HepG2 (cell line): Measurements from ENCODE around the gene ZFP1. TPM values are rescaled to one million over a fixed set of nuclear protein-coding genes. Genes with fewer than 3 reads are reported as not detected.

Source experiments
- ETV5 ChIP-seq: IDR thresholded peaks from 2 replicates; pipeline ENCODE4 v1.6.1; 2018; ENCODE audit warnings: missing biosample characterization, missing genetic modification reagents, inconsistent platforms, borderline replicate concordance
- HNF4G ChIP-seq, 2 experiments: sonication (generic) in 1 of 2; formaldehyde crosslinking in 1 of 2; IDR thresholded peaks; 2 replicates each; pipeline versions ENCODE4 v1.4.0 to v1.6.1; 2011 to 2020; ENCODE audit warnings: borderline replicate concordance in 2 of 2, low read depth in 2 of 2, mild to moderate bottlenecking in 2 of 2, low read length in 1 of 2, missing genetic modification reagents in 1 of 2, moderate library complexity in 1 of 2
- KLF9 ChIP-seq: IDR thresholded peaks from 2 replicates; pipeline ENCODE4 v1.6.1; 2016; ENCODE audit warnings: low read depth
- KMT2A ChIP-seq: sonication (generic); formaldehyde crosslinking; IDR thresholded peaks from 2 replicates; pipeline ENCODE4 v1.4.0; 2020; ENCODE audit warnings: missing genetic modification reagents
- PPARG ChIP-seq: conservative IDR thresholded peaks from 2 replicates; pipeline ENCODE4 v1.6.1; 2016; ENCODE audit warnings: missing biosample characterization, missing genetic modification reagents
- SOX6 ChIP-seq, 2 experiments: fragments of 450-650 bp in 1 of 2; sonication (generic) in 1 of 2; formaldehyde crosslinking in 1 of 2; IDR thresholded peaks; 2 replicates each; pipeline versions ENCODE4 v1.4.0 to v1.6.1; 2017 to 2020; ENCODE audit warnings: antibody characterized with exemption in 1 of 2, mild to moderate bottlenecking in 1 of 2, missing genetic modification reagents in 1 of 2
- ZBTB38 ChIP-seq: sonication (generic); formaldehyde crosslinking; IDR thresholded peaks from 2 replicates; pipeline ENCODE4 v1.5.1; 2020; ENCODE audit warnings: mild to moderate bottlenecking, missing genetic modification reagents
- ZFY ChIP-seq: sonication (generic); formaldehyde crosslinking; IDR thresholded peaks from 2 replicates; pipeline ENCODE4 v1.4.0; 2020; ENCODE audit warnings: missing genetic modification reagents
- ZNF230 ChIP-seq: sonication (generic); formaldehyde crosslinking; IDR thresholded peaks from 2 replicates; pipeline ENCODE4 v1.4.0; 2020; ENCODE audit warnings: mild to moderate bottlenecking, missing genetic modification reagents
- ZNF772 ChIP-seq: sonication (generic); formaldehyde crosslinking; IDR thresholded peaks from 2 replicates; pipeline ENCODE4 v1.5.0; 2020; ENCODE audit warnings: mild to moderate bottlenecking, missing genetic modification reagents
- ZNF781 ChIP-seq: sonication (generic); formaldehyde crosslinking; IDR thresholded peaks from 2 replicates; pipeline ENCODE4 v1.5.1; 2020; ENCODE audit warnings: borderline replicate concordance, mild to moderate bottlenecking, missing genetic modification reagents; ENCODE audit errors: not compliant biosample characterization
- ZNF788 ChIP-seq: sonication (generic); formaldehyde crosslinking; IDR thresholded peaks from 2 replicates; pipeline ENCODE4 v1.5.0; 2020; ENCODE audit warnings: mild to moderate bottlenecking, missing genetic modification reagents, borderline replicate concordance
- ZNF891 ChIP-seq: sonication (generic); formaldehyde crosslinking; IDR thresholded peaks from 2 replicates; pipeline ENCODE4 v1.5.0; 2020; ENCODE audit warnings: mild to moderate bottlenecking, missing genetic modification reagents
- polyA plus RNA-seq, 8 experiments: library from polyadenylated mRNA; depleted of rRNA in 3 of 8; stranded (reverse) in 7 of 8; unstranded in 1 of 8; fragments of >200 nt; fragmentation: Illumina TruSeq in 4 of 8; extraction: Trizol in 4 of 8; gene quantifications; 2 replicates each; pipeline versions ENCODE4 v1.2.1 to v1.2.3, GENCODE V29; 2011 to 2016; ENCODE audit warnings: low read depth in 4 of 8, missing spikeins in 1 of 8, mixed read lengths in 1 of 8; ENCODE audit not compliant: insufficient read depth in 1 of 8
- total RNA-seq, 5 experiments: library from RNA; depleted of rRNA; stranded (reverse); fragments of >200 nt; fragmentation: Illumina TruSeq; extraction: Trizol; gene quantifications; 2 replicates each; pipeline ENCODE4 v1.2.3, GENCODE V29; 2016; ENCODE audit warnings: low read depth in 1 of 5
- TF ChIP-seq, protein P1 (sequence below): sonication (generic); formaldehyde crosslinking; IDR thresholded peaks from 2 replicates; pipeline ENCODE4 v1.5.0; 2020; ENCODE audit warnings: mild to moderate bottlenecking, missing genetic modification reagents
- TF ChIP-seq, protein P2 (sequence below): sonication (generic); formaldehyde crosslinking; IDR thresholded peaks from 2 replicates; pipeline ENCODE4 v1.8.1; 2023; ENCODE audit warnings: mild to moderate bottlenecking, missing genetic modification reagents, borderline replicate concordance
- TF ChIP-seq, protein P3 (sequence below): sonication (generic); formaldehyde crosslinking; IDR thresholded peaks from 2 replicates; pipeline ENCODE4 v1.5.1; 2020; ENCODE audit warnings: missing genetic modification reagents, mild to moderate bottlenecking, borderline replicate concordance
- TF ChIP-seq, protein P4 (sequence below): sonication (generic); formaldehyde crosslinking; IDR thresholded peaks from 2 replicates; pipeline ENCODE4 v1.5.1; 2020; ENCODE audit warnings: missing genetic modification reagents, mild to moderate bottlenecking, borderline replicate concordance
- TF ChIP-seq, protein P5 (sequence below): sonication (generic); formaldehyde crosslinking; IDR thresholded peaks from 2 replicates; pipeline ENCODE4 v1.8.0; 2022; ENCODE audit warnings: missing genetic modification reagents, mild to moderate bottlenecking, inconsistent platforms, borderline replicate concordance
- TF ChIP-seq, protein P6 (sequence below): IDR thresholded peaks from 2 replicates; pipeline ENCODE4 v1.6.1; 2016; ENCODE audit warnings: mild to moderate bottlenecking

Gene ZFP1
- total and polyA plus RNA-seq, 2 of the 13 experiments (the other 11 are each of a cell fraction or from before 2014, with no cell fraction given) = 8.3 to 14.0 TPM

DNA sequence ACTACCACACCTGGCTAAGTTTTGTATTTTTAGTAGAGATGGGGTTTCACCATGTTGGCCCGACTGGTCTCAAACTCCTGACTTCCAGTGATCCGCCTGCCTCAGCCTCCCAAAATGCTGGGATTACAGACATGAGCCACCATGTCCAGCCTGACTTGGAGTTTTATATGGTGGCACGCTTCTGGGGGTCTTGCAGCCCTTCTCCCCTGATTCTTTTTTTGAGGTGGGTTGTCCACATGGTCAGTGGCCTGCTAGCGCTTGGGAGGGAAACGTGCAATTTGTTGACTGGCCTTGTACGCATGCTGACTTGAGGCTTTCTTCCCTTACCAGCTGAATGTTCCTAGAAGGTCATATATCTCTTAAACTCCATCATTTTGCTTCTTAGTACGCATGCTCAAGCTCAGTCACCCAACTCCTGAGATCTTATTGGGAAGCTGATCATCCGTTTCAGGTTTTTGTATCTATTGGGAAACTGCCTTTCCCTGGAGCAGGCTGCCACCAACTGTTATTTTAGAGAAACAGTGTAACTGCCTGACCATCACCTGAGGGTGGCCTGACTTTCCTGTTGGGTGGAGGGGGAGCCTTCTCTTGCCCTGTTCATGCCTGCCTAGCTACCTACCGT is 18.1 kb upstream of the ZFP1 start (continued):
- TF ChIP-seq, protein P1, sequence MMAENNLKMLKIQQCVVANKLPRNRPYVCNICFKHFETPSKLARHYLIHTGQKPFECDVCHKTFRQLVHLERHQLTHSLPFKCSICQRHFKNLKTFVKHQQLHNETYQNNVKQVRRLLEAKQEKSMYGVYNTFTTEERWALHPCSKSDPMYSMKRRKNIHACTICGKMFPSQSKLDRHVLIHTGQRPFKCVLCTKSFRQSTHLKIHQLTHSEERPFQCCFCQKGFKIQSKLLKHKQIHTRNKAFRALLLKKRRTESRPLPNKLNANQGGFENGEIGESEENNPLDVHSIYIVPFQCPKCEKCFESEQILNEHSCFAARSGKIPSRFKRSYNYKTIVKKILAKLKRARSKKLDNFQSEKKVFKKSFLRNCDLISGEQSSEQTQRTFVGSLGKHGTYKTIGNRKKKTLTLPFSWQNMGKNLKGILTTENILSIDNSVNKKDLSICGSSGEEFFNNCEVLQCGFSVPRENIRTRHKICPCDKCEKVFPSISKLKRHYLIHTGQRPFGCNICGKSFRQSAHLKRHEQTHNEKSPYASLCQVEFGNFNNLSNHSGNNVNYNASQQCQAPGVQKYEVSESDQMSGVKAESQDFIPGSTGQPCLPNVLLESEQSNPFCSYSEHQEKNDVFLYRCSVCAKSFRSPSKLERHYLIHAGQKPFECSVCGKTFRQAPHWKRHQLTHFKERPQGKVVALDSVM (CRISPR knock-in tag) = peak; percentile 81
- TF ChIP-seq ZNF230 (CRISPR knock-in tag) (0 out of 2 replicates have a peak, but pooled peaks have one; percentile 24), ZNF772 (CRISPR knock-in tag) (0 out of 2 replicates have a peak, but pooled peaks have one; percentile 49), KLF9 (CRISPR knock-in tag) (no peak), HNF4G (IDR thresholded peaks at IDR 0.05; ENCODE audit: borderline replicate concordance, low read depth, low read length) (no peak), HNF4G (CRISPR knock-in tag; IDR thresholded peaks at IDR 0.05; ENCODE audit: borderline replicate concordance, low read depth) (no peak), ETV5 (CRISPR knock-in tag) (0 out of 2 replicates have a peak, but pooled peaks have one; percentile 10), KMT2A (CRISPR knock-in tag) (peak; percentile 69; the same call in 1 of the 2 replicates), ZBTB38 (peak; percentile 88; the same call in 1 of the 2 replicates), PPARG (CRISPR knock-in tag) (0 out of 2 replicates have a peak, but pooled peaks have one; percentile 33), SOX6 (IDR thresholded peaks at IDR 0.05) (no peak), SOX6 (CRISPR knock-in tag; IDR thresholded peaks at IDR 0.05) (peak; percentile 9; the same call in 1 of the 2 replicates), ZNF891 (CRISPR knock-in tag) (no peak), ZNF781 (peak; percentile 83), ZFY (0 out of 2 replicates have a peak, but pooled peaks have one; percentile 10), ZNF788 (peak; percentile 72; the same call in 1 of the 2 replicates)
- TF ChIP-seq, protein P2, sequence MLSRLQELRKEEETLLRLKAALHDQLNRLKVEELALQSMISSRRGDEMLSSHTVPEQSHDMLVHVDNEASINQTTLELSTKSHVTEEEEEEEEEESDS (CRISPR knock-in tag) = no peak
- TF ChIP-seq, protein P3, sequence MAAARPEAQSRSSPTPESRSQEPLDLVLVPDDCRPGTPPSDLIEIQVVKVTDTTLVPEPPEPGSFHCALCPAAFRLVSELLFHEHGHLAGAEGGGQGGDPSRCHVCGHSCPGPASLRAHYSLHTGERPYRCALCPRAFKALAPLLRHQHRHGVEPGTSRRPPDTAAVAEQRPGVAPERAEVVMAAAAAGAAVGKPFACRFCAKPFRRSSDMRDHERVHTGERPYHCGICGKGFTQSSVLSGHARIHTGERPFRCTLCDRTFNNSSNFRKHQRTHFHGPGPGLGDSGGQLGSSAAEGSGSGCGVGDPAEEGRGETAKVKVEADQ (CRISPR knock-in tag) = peak; percentile 23; the same call in 1 of the 2 replicates
- TF ChIP-seq, protein P4, sequence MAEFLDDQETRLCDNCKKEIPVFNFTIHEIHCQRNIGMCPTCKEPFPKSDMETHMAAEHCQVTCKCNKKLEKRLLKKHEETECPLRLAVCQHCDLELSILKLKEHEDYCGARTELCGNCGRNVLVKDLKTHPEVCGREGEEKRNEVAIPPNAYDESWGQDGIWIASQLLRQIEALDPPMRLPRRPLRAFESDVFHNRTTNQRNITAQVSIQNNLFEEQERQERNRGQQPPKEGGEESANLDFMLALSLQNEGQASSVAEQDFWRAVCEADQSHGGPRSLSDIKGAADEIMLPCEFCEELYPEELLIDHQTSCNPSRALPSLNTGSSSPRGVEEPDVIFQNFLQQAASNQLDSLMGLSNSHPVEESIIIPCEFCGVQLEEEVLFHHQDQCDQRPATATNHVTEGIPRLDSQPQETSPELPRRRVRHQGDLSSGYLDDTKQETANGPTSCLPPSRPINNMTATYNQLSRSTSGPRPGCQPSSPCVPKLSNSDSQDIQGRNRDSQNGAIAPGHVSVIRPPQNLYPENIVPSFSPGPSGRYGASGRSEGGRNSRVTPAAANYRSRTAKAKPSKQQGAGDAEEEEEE = no peak
- TF ChIP-seq, protein P5, sequence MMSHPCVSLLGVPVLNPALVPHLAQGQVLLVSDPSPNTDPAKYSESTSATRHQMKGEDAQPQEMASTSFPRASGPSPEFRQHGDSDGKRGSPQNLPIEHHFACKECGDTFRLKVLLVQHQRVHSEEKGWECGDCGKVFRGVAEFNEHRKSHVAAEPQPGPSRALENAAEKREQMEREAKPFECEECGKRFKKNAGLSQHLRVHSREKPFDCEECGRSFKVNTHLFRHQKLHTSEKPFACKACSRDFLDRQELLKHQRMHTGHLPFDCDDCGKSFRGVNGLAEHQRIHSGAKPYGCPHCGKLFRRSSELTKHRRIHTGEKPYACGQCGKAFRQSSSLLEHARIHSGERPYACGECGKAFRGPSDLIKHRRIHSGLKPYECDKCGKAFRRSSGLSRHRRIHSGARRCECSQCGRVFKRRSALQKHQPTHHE = 0 out of 2 replicates have a peak, but pooled peaks have one; percentile 44
- TF ChIP-seq, protein P6, sequence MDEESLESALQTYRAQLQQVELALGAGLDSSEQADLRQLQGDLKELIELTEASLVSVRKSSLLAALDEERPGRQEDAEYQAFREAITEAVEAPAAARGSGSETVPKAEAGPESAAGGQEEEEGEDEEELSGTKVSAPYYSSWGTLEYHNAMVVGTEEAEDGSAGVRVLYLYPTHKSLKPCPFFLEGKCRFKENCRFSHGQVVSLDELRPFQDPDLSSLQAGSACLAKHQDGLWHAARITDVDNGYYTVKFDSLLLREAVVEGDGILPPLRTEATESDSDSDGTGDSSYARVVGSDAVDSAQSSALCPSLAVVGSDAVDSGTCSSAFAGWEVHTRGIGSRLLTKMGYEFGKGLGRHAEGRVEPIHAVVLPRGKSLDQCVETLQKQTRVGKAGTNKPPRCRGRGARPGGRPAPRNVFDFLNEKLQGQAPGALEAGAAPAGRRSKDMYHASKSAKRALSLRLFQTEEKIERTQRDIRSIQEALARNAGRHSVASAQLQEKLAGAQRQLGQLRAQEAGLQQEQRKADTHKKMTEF = peak; percentile 31
